ENCODE results near the gene TOMM34.

Gene TOMM34

GRCh38 chr20:44960103-44960852 is at the start of gene TOMM34:
Gene TOMM34 (minus strand): TSS chr20:44960397. CDS start chr20:44960333, 64 bp downstream.
- peak; percentile 90 for DNase-seq

GRCh38 chr20:45008521-45009049 is 48.4 kb upstream of the TOMM34 start:
- peak; percentile 25 for DNase-seq

GRCh38 chr20:44997668-44998067 is 37.5 kb upstream of the TOMM34 start:
- DNase-seq = no peak

- DNase-seq = no peak
Observed at GRCh38 chr20:44997171-44997570, 37.0 kb upstream of the TOMM34 start.

- no peak for DNase-seq
Observed at GRCh38 chr20:44993343-44993742, 33.1 kb upstream of the TOMM34 start.

GRCh38 chr20:44990957-44991356 is 30.8 kb upstream of the TOMM34 start:
- DNase-seq = no peak

- no peak for DNase-seq
Observed at GRCh38 chr20:44990425-44990824, 30.2 kb upstream of the TOMM34 start.

GRCh38 chr20:44988631-44989171 is 28.5 kb upstream of the TOMM34 start:
- DNase-seq = no peak

- DNase-seq = no peak
Observed at GRCh38 chr20:44983093-44983674, 23.0 kb upstream of the TOMM34 start.

GRCh38 chr20:44981736-44982406 is 21.7 kb upstream of the TOMM34 start:
- DNase-seq = no peak

- no peak for DNase-seq
Observed at GRCh38 chr20:44979090-44979621, 19.0 kb upstream of the TOMM34 start.

GRCh38 chr20:44976698-44977097 is 16.5 kb upstream of the TOMM34 start:
- no peak for DNase-seq

GRCh38 chr20:44973053-44973452 is 12.9 kb upstream of the TOMM34 start:
- DNase-seq = peak; percentile 26

- DNase-seq = no peak
Observed at GRCh38 chr20:44970243-44970757, 10.1 kb upstream of the TOMM34 start.

GRCh38 chr20:44969300-44969894 is 9.2 kb upstream of the TOMM34 start:
- no peak for DNase-seq

GRCh38 chr20:44967207-44967807 is 7.1 kb upstream of the TOMM34 start:
- no peak for DNase-seq

- peak; percentile 89 for DNase-seq
Observed at GRCh38 chr20:44966030-44966961, 6.1 kb upstream of the TOMM34 start, which contains the start of gene STK4. Gene STK4 (plus strand): TSS chr20:44966512. CDS start chr20:44966569, 57 bp downstream.

- DNase-seq = no peak
Observed at GRCh38 chr20:44965651-44966029, 5.4 kb upstream of the TOMM34 start.

- DNase-seq = no peak
Observed at GRCh38 chr20:44963325-44964215, 3.4 kb upstream of the TOMM34 start.

GRCh38 chr20:44962483-44962882 is 2.3 kb upstream of the TOMM34 start:
- DNase-seq = no peak
